Stimulated activated naive B cell treated with anti-CD40 and anti-IgM and Interleukin-4, amounts not matched to agents 10 μg/mL and 1 μg/mL and 100 μg/mL, for 72 hours (primary cell): ENCODE measurements around the gene CASKIN1.
A peak's percentile ranks its signal among the peaks of the same experiment; 100 is the strongest.

Experiments
- ATAC-seq, 2 donors: fragments of 150-1000 bp; cut with Tn5 transposase; replicated peaks; 2 replicates each; pipeline ENCODE4 v1.10.0; 2021; ENCODE audit warnings: moderate library complexity in 1 of 2
- DNase-seq: peaks from one replicate; pipeline ENCODE4 v3.0.0; 2021
- H3K27ac Mint-ChIP-seq: one replicate; pipeline ENCODE4 v1.8.0; 2022; ENCODE audit warnings: mild to moderate bottlenecking, mixed read lengths
- H3K27me3 Mint-ChIP-seq, 2 donors: one replicate each; pipeline ENCODE4 v1.8.0; 2022; ENCODE audit warnings: mixed read lengths in 2 of 2
- H3K36me3 Mint-ChIP-seq, 2 donors: one replicate each; pipeline ENCODE4 v1.8.0; 2022; ENCODE audit warnings: mixed read lengths in 2 of 2, mild to moderate bottlenecking in 1 of 2
- H3K4me1 Mint-ChIP-seq, 2 donors: one replicate each; pipeline ENCODE4 v1.8.0; 2022; ENCODE audit warnings: mixed read lengths in 2 of 2, mild to moderate bottlenecking in 1 of 2
- H3K4me3 Mint-ChIP-seq, 2 donors: one replicate each; pipeline ENCODE4 v1.8.0; 2022; ENCODE audit warnings: mild to moderate bottlenecking in 2 of 2, mixed read lengths in 2 of 2, moderate library complexity in 1 of 2
- H3K9me3 Mint-ChIP-seq, 2 donors: one replicate each; pipeline ENCODE4 v1.8.0; 2022; ENCODE audit warnings: mixed read lengths in 2 of 2, mild to moderate bottlenecking in 1 of 2

The CASKIN1 gene

GRCh38 chr16:2196981-2197511 lies 641 bp upstream of the CASKIN1 start:
- no peak for ATAC-seq
- Mint-ChIP-seq H3K4me1 (peaks cover 6 to 20% of the 10 kb centered on the region in 2 donors), H3K36me3 (no peaks in the 10 kb centered on the region), H3K4me3 (peak overlapping the region; percentile 74 to 81), H3K27me3 (peaks cover 48 to 74% of the 10 kb centered on the region in 2 donors), H3K27ac (no peak overlapping the region), H3K9me3 (no peaks in the 10 kb centered on the region)
- no peak for DNase-seq

DNA sequence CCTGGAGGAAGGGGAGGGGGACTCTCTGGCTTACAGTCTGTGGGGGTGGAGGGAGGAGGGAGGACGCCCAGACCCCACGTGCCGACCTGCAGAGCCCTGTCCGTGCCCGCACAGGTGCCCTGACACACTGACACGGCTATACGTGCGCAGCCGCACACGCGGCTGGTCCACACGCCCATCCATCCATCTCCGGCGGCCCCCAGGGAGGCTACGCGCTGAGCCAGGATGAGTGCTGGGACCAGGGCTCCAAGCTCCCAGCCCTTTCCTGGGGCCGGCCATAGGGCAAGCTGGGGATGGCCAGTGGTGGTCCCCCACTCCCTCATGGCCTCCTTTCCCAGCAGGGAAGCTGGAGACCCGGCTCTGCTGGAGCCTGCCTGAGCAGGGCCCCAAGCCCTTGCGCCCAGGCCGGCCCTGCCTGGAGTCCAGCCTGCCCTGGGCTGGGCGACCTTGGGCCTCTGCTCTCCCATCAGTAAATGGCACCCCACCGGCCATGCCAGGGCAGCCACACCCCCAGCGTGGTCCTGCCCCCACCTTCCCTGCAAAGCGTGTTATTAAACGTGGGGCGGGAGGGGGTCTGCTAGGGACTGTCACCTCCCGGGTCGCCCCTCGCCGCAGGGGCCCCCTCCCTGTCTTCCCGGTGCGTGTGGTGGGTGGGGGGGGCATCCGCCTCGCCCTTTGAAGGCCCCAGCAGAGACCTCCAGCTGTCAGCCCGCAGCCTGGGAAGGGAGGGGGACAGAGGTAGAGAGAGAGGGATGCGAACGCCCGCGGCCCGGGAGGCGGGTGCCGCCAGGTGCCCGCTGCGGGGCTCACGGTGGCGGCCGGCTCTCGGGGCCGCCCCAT lies 863 bp downstream of the CASKIN1 start:
- H3K4me3 Mint-ChIP-seq: peak overlapping the region; percentile 60 to 62
- no peak for DNase-seq

GRCh38 chr16:2194852-2195321 lies 1.5 kb downstream of the CASKIN1 start:
- Mint-ChIP-seq H3K9me3 (no peaks in the 10 kb centered on the region), H3K4me1 (peaks cover 6 to 20% of the 10 kb centered on the region in 2 donors), H3K27ac (no peak overlapping the region), H3K27me3 (peaks cover 48 to 63% of the 10 kb centered on the region in 2 donors), H3K36me3 (no peaks in the 10 kb centered on the region), H3K4me3 (peak overlapping the region in 1 of 2 donors; percentile 26)
- DNase-seq: peak; percentile 24
- peak; percentile 72 to 73 for ATAC-seq

More for the DNA sequence above, 863 bp downstream of the CASKIN1 start:
- Mint-ChIP-seq H3K36me3 (no peaks in the 10 kb centered on the region), H3K27me3 (peaks cover 52 to 68% of the 10 kb centered on the region in 2 donors), H3K9me3 (no peaks in the 10 kb centered on the region), H3K27ac (peak overlapping the region; percentile 65), H3K4me1 (peaks cover 6 to 20% of the 10 kb centered on the region in 2 donors)
- peak; percentile 36 to 41 for ATAC-seq

- Mint-ChIP-seq H3K27me3 (peaks cover 47 to 59% of the 10 kb centered on the region in 2 donors), H3K36me3 (no peaks in the 10 kb centered on the region), H3K27ac (no peak overlapping the region), H3K4me1 (peaks cover 6 to 20% of the 10 kb centered on the region in 2 donors), H3K9me3 (no peaks in the 10 kb centered on the region), H3K4me3 (no peak overlapping the region)
- ATAC-seq: no peak
- DNase-seq: no peak
Observed at GRCh38 chr16:2194166-2194834, 2.1 kb downstream of the CASKIN1 start.

GRCh38 chr16:2191446-2191706 lies 5.0 kb downstream of the CASKIN1 start:
- H3K27ac Mint-ChIP-seq: no peak overlapping the region
- H3K4me1 Mint-ChIP-seq: peaks cover 6 to 15% of the 10 kb centered on the region in 2 donors
- DNase-seq (no peak), ATAC-seq (no peak)
- no peaks in the 10 kb centered on the region for H3K36me3 Mint-ChIP-seq
- H3K27me3 Mint-ChIP-seq: peaks cover 28 to 38% of the 10 kb centered on the region in 2 donors
- H3K4me3 Mint-ChIP-seq: no peak overlapping the region
- no peaks in the 10 kb centered on the region for H3K9me3 Mint-ChIP-seq

- ATAC-seq (no peak), DNase-seq (no peak)
- H3K4me1 Mint-ChIP-seq: peaks cover 6 to 15% of the 10 kb centered on the region in 2 donors
Observed at GRCh38 chr16:2190659-2191445, 5.6 kb downstream of the CASKIN1 start.

DNA sequence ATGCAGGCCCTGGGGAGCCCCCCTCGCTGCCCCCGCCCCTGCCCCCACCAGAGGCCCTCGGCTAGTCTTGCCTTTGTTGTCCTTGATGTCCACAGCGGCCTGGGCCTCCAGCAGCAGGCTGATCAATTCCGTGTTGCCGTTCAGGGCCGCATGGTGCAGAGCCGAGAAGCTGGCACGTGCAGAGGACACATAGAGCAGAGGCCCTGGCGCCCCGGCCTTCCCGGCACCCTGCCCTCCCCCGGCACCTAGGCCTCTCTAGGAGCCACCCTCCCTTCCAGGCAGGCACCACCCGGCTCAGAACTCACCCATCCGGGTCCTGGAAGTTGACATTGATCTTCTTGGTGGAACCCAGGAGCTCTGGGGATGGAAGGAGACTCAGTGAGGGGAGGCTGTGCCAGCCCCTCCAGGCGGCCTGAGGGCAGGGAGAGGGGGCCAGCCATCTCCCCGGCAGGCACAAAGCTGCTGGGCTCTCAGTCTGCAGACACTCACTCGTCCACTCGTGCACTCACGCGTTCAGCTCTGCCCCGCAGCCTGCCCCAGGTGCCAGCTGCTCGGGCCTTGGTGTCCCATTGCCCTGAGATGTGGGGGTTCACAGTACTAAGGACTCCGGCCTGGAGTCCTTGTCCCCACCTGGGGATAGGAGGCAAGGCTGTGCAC lies 6.3 kb downstream of the CASKIN1 start:
- Mint-ChIP-seq H3K36me3 (no peaks in the 10 kb centered on the region), H3K27me3 (peaks cover 26 to 31% of the 10 kb centered on the region in 2 donors), H3K4me3 (no peak overlapping the region), H3K4me1 (peaks cover 4 to 8% of the 10 kb centered on the region in 2 donors), H3K27ac (no peak overlapping the region), H3K9me3 (no peaks in the 10 kb centered on the region)
- ATAC-seq: no peak
- DNase-seq: no peak

More at GRCh38 chr16:2190659-2191445, 5.6 kb downstream of the CASKIN1 start:
- Mint-ChIP-seq H3K27ac (no peak overlapping the region), H3K27me3 (peaks cover 28 to 38% of the 10 kb centered on the region in 2 donors), H3K36me3 (no peaks in the 10 kb centered on the region), H3K9me3 (no peaks in the 10 kb centered on the region), H3K4me3 (no peak overlapping the region)

GRCh38 chr16:2189252-2189893 lies 7.0 kb downstream of the CASKIN1 start:
- no peak overlapping the region for H3K27ac Mint-ChIP-seq
- ATAC-seq: no peak
- no peaks in the 10 kb centered on the region for H3K9me3 Mint-ChIP-seq
- no peak for DNase-seq
- H3K27me3 Mint-ChIP-seq: peaks cover 20 to 23% of the 10 kb centered on the region in 2 donors
- no peak overlapping the region for H3K4me3 Mint-ChIP-seq
- no peaks in the 10 kb centered on the region for H3K36me3 Mint-ChIP-seq
- peaks cover under 1 to 1% of the 10 kb centered on the region in 2 donors for H3K4me1 Mint-ChIP-seq

DNA sequence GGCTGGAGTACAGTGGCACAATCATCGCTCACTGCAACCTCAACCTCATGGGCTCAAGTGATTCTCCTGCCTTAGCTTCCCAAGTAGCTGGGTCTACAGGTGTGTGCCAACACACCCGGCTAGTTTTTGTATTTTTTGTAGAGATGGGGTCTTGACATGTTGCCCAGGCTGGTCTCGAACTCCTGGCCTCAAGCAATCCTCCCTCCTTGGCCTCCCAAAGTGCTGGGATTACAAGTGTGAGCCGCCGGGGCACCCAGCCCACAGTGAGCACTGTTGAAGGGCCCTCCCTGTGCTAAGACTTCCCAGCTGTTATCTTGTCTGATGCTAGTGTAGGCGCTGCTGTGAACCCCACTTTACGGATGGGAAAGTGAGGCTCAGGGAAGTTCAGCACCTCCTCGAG lies 8.0 kb downstream of the CASKIN1 start:
- no peak overlapping the region for H3K4me3 Mint-ChIP-seq
- H3K27me3 Mint-ChIP-seq: peaks cover 12 to 13% of the 10 kb centered on the region in 2 donors
- no peaks in the 10 kb centered on the region for H3K36me3 Mint-ChIP-seq
- DNase-seq (no peak), ATAC-seq (no peak)
- no peaks in the 10 kb centered on the region for H3K9me3 Mint-ChIP-seq
- H3K4me1 Mint-ChIP-seq: peaks cover 0 to 3% of the 10 kb centered on the region in 2 donors
- H3K27ac Mint-ChIP-seq: peak overlapping the region; percentile 31

- peaks cover 0 to 5% of the 10 kb centered on the region in 2 donors for H3K4me1 Mint-ChIP-seq
- no peak overlapping the region for H3K27ac Mint-ChIP-seq
- peaks cover 1 to 3% of the 10 kb centered on the region in 2 donors for H3K36me3 Mint-ChIP-seq
- H3K4me3 Mint-ChIP-seq: no peak overlapping the region
- no peaks in the 10 kb centered on the region for H3K9me3 Mint-ChIP-seq
- ATAC-seq (no peak), DNase-seq (no peak)
- peaks cover 1 to 5% of the 10 kb centered on the region in 2 donors for H3K27me3 Mint-ChIP-seq
Observed at GRCh38 chr16:2187212-2187611, 9.2 kb downstream of the CASKIN1 start.

- peaks cover 0 to 5% of the 10 kb centered on the region in 2 donors for H3K4me1 Mint-ChIP-seq
- no peak overlapping the region for H3K4me3 Mint-ChIP-seq
- H3K27ac Mint-ChIP-seq: no peak overlapping the region
- no peak for DNase-seq
- no peak for ATAC-seq
- peaks cover 0 to under 1% of the 10 kb centered on the region in 2 donors for H3K27me3 Mint-ChIP-seq
- H3K9me3 Mint-ChIP-seq: no peaks in the 10 kb centered on the region
- H3K36me3 Mint-ChIP-seq: peaks cover 5% of the 10 kb centered on the region in 2 donors
Observed at GRCh38 chr16:2186505-2186904, 9.9 kb downstream of the CASKIN1 start.

- peaks cover 0 to 5% of the 10 kb centered on the region in 2 donors for H3K4me1 Mint-ChIP-seq
- no peak for ATAC-seq
- no peaks in the 10 kb centered on the region for H3K9me3 Mint-ChIP-seq
- peaks cover 5% of the 10 kb centered on the region in 2 donors for H3K36me3 Mint-ChIP-seq
- H3K27ac Mint-ChIP-seq: no peak overlapping the region
- no peaks in the 10 kb centered on the region for H3K27me3 Mint-ChIP-seq
- no peak overlapping the region for H3K4me3 Mint-ChIP-seq
- DNase-seq: no peak
Observed at GRCh38 chr16:2186064-2186463, 10.3 kb downstream of the CASKIN1 start.

GRCh38 chr16:2184962-2185361 lies 11.4 kb downstream of the CASKIN1 start:
- peaks cover 5% of the 10 kb centered on the region in 2 donors for H3K36me3 Mint-ChIP-seq
- ATAC-seq (no peak), DNase-seq (no peak)
- no peaks in the 10 kb centered on the region for H3K27me3 Mint-ChIP-seq
- H3K9me3 Mint-ChIP-seq: no peaks in the 10 kb centered on the region
- peaks cover 0 to 5% of the 10 kb centered on the region in 2 donors for H3K4me1 Mint-ChIP-seq
- no peak overlapping the region for H3K4me3 Mint-ChIP-seq
- H3K27ac Mint-ChIP-seq: no peak overlapping the region
